Stimulated activated CD8-positive, alpha-beta memory T cell treated with anti-CD3 and anti-CD28 coated beads, Interleukin-12 subunit alpha, Interleukin-12 subunit beta, amount 100 ng/mL, for 4 hours (primary cell): ENCODE results near the gene MYO1C.

ENCODE experiments used
- DNase-seq: peaks from one replicate; pipeline ENCODE4 v3.0.0-alpha.2; 2020; ENCODE audit warnings: low read depth

MYO1C gene

DNA sequence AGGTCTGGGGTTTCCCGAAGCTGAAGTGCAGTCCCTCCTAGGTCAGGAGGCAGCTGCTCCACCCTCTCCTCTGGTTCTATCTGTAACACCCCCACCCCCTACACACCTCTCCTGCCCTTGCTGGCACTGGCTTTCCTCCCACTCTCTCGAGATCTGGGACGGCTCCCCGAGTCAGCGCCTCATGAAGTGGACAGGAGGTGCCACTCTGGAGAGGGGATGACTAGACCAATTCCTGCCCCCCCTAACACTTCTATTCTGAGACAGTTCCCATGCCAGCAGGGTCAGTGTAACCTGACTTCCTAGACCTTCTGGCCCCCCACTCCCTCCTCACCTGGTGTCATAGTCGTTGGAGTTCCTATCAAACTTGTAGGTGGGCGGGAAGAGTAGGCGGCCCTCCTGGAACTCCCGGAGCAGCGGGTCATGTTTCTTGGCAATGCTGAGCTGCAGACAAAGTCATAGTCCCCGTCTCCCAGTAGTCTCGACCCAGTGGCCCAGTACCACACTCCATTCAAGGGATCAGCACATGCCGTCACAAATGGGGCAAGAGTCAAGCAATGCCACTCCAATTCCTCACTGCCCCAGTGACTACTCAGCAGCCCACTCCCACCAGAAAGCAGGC is 14.3 kb upstream of the MYO1C start:
- DNase-seq = no peak

DNA sequence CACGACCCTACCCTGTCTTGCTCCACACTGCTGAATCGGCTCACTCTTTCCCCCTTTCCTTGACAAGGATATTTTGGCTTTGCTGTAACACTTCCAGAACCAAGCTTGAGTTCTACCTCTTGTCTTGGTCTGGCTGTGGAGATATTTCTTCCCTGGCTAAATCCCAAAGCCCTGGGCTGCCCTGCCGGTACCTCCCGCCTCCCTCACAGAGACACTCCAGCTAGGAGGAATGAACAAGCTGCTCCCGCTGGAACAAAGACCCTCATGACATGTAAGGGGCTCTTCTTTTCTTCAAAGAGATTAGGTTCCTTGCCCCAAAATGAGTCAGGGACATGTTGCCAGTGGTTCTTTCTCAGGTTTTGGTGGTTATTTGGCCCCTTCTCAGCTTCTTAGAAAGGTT is 13.1 kb upstream of the MYO1C start:
- DNase-seq = no peak

DNA sequence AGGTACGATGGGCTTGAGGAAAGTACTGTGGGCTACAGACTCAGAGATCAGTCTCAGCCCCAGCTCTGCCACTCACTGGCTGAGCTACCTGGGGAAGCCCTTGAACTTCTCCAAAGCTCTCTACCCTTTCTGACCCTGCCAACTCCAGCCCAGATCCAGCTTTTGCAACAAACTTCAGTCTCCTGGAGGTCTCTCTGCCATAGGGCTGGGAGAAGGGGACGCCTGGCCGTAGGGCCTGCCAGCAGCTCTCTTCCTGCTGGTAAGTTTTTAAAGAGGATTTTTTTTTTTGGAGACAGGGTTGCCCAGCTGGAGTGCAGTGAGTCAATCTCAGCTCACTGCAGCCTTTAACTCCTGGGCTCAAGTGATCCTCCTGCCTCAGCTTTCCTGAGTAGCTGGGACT is 12.4 kb upstream of the MYO1C start:
- DNase-seq = no peak

DNA sequence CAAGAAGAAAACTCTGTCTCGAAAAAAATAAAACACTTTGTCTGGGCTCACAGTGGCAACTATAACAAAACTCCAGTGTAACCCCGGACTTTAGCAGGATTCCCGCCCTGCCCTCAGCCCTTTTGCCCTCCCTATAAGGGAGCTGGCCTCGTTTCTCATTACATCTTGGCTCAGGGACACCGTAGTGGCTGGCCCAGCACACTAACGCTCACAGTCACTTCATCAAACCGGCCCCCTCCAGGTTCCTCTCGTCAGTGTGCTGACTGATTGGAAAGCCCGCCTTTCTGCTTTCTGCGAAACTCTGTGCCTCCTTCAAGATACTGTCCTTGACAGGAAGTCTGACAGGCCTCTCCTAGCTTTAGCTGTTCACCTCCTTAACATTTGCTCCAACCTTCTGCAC is 11.2 kb upstream of the MYO1C start:
- DNase-seq = no peak

DNA sequence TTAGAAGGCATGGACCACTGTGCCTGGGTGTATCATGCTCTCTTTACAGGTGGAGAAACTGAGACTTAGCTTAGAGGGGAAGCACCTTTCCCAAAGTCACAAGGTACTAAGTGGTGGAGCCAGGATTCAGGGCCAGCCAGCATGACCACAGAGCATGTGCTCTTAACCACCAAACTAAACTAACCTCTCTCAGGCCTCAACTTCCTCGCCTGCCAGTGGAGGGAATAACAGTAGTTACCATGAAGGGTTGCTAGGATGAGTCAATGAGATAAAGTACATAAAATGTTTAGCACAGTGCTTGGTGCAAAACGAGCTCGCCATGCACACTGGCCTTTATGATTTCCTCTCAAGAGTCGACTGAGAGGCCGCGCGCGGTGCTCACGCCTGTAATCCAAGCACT is 6.4 kb upstream of the MYO1C start:
- no peak for DNase-seq

DNA sequence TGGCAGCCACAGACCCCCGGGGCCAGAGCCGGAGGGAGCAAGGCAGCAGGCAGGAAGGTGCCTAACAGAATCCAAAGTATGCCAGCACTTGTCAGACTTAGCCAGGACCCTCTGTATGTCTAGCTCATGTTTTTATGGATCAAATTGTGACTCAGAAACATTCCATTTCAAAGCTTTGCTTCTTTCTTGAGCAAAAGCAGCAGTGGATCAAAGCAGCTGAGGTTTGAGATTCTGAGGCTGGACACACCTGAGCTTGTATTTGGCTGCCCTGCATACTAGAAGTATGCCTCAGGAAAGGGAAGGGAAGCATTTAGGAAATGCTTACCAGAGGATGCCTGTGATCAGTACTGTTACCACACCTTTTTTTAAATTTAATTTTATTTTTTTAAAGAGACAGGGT is 5.7 kb upstream of the MYO1C start:
- no peak for DNase-seq

DNA sequence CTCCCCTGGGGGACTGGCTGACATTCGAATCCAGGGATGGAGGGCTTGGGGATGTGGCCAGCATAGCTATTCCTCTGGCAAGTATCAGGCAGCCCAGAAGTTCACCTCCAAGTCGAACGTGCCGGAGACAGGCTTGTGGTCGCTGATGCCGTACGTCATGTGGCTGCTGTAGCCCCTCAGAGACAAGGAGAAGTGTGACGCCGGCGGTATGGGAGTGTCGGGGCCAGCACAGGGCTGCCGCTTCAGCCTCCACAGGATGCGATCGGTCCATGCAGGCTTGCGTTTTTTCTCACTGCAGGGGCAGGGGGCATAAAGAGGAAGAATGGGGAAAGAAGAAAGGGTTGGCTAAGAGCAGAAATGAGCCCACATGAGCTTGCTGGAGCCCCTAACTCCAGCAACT is 5.3 kb upstream of the MYO1C start:
- DNase-seq = no peak

DNA sequence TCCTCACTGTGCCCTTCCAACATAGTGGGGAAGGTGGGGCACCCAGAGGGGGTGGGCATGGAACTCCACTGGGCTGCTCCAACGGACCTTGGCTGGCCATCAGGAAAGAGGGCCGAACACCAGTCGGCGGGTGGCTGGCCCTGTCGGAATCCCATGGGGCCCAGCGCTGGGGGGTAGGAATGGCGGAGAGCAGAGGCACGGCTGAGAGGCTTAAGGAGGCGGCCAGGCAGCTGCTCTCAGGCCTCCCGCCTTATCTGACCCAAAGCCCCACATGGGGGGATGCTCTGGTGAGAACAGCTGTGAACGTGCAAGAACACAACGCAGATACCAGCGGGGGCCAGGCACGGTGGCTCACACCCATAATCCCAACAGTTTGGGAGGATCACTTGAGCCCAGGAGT is 4.4 kb upstream of the MYO1C start:
- DNase-seq = no peak

DNA sequence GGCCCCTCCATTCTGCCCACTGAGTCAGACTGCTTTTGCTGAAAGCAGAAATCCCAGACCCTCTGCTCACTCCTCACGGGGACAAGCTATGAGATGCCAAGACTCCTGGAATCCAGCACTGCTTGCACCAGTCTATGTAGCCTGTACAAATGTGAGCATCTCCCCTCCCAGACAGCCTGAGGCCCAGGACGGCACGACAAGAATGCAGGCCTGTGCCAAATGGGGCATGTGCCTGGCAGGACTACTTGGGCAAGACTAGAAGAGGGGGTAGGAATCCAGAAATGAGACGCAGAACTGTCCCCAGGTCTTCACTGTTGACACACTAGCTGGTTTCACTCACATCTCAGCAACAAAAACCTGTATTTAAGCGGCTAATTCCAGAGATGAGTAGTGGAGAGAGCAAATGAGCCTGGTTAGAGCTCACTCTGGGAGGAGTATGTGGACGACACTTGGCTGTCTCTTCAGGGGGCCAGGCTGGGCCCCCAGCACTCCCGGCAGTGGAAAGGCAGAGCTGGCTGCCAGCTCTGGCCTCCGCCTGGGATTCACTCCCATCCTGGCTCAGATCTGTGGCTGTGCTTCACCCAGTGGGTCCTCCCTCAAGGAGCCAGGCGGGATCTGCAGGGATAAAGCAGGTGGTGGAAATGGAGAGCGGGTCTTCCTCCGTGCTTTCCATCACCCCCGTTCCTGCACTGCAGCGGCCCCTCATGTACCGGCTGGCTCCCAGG is 2.9 kb upstream of the MYO1C start:
- DNase-seq = no peak

DNA sequence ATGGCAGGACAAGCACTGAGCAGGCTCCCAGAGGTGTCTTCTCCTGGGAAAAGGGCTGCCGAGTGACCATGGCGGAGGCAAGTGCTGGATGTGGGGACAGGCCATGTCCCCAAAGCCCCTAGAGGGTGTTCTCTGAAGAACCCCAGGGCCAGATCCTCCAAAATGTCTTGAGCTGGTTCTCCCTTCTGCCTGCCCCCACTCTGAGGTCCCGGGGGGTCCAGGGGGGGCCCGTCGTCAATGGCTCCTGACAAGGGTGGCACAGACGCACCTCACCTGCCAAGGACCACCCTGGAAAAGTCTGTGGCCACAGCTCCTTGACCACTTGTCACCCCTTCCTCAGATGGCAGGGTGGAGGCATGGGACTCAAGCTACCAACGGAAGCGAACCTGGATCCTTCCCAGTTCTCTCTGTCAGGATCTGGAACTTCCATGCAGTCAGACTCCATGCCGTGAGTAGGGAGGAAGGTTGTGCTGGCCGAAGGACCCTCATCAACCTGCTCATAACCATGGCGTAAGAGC is 2.3 kb upstream of the MYO1C start:
- DNase-seq = no peak

DNA sequence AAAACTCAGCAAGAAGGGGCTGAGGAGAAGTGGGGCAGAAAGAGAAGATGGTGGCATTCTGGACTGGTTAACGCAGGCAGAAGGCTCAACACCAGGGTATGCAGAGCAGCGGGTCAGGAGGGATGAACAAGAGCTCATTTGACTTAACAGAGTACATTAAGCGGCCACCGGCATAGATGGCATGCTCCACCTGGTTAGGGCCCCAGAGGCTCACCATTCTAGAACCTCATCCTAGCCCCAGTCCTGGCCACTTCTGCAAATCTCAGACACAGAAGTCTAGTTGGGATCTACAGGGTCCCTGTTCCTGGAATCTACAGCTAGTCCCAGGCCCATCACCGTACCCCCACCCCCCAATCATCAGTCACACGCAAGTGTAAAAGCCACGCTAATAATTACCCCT is 1.7 kb upstream of the MYO1C start:
- no peak for DNase-seq

DNA sequence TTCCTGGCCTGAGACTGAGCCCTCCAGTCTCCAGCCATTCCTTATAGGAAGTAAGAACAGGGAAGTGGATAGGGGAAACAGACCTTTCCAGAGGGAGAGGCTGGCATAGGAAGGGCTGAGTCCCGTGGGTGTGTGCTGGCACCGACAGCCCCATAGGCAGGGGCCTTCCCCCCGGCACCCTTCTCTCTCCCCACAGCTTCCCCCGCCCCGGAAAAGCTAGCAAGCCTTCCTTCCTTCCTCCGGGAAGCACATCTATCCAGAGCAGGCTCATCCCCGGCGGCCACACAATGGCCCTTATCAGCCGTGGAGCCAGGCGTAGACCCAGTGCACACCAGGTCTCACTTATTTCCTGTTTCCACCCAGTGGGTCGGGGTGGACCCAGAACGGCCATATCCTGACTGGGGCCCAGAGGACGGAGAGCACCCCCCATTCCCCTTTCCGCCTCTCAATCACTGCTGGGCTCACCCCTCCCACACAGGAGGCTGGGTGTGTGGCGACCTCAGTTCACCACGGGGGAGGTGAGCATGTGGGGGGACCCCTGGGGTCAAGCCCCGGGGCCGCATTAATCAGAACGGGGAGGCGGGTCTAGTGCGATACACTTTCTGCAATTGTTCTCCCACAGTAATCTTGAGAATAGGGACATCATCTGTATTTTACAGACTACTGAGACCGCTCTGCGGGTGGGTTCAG is 950 bp upstream of the MYO1C start:
- DNase-seq = no peak

DNA sequence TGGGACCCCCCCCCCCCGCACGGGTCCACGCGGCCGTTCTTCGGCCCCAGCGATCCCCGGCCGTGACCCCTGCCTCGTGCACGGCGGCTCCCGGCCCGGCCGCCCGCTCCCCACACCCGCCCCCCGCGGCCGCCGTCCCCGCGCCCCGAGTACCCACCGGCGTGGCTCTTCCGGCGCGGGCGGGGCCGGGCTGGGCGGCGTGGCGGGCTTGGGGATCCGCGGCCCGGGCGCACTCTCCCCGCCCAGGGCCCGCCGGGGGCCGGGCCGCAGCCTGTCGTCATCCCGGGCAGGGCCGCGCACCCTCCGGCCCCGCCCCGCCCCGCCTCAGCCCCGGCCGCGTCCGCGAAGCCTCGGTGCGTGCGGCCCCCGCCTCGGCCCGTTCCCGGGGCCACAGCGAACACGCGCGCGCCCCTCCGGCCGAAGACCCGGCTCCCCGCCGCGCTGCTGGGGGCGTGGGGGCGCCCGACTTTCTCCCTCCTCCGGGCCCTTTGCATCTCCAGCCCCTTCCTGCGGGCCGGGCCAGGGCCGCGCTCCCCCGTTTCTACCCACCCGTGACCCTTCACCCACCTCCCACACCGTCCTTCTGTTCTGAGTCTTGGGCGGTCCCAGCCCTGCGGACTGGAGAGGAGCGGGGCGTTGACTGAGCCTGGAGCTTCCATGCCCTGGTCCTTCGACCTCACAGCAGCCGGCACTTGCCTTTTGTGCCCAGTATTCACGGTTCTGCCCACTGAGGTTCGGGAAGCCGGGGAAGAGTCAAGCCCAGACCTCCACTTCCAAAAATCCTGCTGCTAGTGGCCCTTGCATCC is 840 bp downstream of the MYO1C start:
- no peak for DNase-seq

DNA sequence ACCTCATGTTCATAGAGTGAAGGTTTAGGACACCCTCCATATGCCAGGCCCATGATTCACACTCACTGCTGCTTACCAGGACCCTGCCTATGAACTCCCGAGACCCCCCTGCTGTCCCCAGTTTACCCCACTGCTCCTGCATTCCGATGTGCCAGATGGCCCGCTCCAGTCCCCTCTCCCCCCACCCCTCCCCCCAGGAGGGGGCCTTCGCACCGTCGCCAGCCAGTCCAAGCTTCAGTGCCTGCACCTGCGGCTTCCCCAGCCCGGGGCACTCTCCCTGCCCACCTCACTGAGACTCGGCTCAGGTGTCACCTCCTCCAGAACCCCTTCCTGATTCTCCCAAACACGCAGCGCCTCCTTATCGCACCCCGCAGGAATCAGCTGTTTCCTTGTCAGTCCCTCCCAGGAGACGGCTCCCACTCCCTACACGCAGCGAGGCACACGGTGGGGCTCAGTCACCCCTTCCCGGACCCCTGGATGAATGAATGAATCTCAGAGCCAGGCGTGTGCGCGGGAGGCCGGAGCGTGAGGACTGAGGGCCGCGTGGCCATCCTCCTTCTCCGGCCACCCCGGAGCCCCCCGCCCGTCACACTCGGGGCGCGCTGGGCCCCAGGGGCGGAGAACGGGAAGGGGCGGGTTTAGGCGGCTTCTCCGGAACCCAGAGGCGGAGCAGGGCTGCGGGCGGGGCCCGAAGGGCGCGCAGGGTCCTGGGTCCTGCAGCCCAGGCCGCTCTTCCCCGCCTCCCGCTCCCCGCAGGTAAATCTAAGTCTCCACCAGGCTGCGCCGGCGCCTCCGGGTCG is 1.6 kb downstream of the MYO1C start:
- DNase-seq = no peak

DNA sequence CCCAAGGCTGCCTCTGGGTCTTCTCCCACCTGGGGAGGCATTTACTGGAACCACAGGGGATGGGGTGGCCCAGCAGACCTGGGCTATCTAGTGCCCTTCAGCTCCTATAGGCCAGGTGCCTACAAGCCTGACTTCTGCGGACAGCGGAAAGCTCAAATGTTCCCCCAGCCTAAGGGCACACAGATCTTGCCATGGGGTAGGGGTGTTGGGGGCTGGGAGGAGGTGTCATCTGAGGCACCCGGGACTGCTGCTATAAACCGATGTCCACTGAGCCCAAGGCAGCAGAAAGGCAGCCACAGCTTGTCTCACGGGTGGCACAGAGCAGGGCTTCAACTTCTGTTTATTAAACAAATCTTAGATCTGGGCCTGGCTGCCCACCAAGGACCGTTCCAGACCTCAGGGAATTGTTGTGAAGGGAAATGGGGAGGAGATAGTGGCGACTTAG is 3.6 kb downstream of the MYO1C start:
- no peak for DNase-seq

DNA sequence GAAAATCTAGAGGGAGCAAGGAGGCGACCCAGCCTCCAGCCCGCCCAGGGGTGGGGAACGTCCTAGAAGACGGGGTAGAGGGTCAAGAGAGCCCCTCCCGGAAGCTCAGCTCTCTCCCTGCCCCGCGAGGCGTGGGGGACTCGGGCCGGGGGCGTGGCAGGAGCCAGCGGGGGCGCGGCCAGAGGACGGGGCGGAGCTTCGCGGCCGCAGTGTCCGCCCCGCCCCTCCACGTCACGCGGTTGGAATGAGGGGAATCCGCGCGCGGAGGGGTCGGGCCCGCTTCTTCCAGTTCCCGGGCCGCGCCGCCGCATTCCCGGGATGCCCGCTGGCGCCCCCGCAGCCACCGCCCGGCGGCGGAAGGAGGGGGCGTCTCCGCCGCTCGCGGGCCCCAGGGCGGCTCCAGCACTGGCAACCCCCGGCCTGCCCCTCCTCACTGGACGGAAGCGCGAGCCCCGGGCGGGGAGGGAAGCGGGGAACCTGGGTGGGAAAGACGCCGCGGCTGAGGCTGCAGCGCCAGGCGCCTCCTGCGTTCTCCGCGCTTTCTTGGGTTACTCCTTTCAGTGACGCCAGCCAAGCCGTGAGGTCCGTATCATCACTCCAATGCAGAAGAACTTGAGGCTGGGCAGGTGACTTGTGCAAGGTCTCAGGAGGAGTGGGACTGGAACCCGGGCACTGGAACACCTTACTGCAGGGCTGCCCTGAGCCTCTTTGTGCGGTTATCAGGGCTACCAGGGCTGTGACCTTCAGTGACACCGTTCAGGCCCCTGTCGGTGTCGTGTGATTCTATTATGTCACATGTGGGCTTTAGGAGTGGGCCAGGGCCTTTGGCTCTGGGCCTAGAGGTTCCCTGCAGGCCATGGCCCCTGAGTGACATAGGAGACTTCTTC is 4.3 kb downstream of the MYO1C start:
- DNase-seq = peak; percentile 59

DNA sequence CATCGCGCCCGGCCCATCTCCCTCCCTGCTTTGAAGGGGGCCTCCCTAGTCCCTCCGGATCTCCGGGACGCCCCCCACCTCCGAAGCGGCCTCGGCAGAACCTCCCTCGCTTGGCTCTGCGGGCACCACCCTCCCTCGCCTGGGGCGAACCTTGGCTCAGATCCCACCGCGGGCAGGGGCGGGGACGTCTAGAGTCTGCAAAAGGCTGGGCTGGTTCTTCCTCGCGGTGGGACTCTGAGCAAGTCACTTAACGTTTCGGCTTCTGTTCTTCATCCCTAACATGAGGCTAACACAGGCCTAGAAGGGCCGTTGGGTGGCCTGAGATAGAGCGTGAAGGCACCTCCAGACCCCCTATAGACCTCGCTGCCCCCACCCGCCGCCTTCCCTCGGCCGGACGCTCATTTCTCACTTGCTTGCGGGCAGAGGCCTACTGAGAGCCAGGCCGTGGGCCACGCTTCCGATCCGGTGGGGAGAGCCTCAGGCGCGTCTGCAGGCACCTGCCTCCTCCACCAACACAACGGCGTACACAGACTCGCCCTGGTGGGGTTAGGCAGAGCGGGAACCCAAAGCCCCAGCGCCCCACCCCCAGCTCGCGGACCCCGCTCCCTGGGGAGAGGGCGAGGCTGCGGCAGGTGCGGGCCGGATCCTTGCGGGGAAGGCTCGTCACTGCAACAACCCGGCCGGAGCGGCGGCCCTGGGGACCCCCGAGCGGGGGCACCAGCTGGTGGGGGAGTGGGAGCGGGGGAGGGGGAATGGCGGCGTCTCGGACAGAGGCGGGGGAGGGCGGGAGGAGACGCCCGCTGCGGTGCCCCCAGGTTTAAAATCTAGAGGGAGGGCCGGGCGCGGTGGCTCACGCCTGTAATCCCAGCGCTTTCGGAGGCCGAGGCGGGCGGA is 5.4 kb downstream of the MYO1C start:
- DNase-seq = peak; percentile 72

DNA sequence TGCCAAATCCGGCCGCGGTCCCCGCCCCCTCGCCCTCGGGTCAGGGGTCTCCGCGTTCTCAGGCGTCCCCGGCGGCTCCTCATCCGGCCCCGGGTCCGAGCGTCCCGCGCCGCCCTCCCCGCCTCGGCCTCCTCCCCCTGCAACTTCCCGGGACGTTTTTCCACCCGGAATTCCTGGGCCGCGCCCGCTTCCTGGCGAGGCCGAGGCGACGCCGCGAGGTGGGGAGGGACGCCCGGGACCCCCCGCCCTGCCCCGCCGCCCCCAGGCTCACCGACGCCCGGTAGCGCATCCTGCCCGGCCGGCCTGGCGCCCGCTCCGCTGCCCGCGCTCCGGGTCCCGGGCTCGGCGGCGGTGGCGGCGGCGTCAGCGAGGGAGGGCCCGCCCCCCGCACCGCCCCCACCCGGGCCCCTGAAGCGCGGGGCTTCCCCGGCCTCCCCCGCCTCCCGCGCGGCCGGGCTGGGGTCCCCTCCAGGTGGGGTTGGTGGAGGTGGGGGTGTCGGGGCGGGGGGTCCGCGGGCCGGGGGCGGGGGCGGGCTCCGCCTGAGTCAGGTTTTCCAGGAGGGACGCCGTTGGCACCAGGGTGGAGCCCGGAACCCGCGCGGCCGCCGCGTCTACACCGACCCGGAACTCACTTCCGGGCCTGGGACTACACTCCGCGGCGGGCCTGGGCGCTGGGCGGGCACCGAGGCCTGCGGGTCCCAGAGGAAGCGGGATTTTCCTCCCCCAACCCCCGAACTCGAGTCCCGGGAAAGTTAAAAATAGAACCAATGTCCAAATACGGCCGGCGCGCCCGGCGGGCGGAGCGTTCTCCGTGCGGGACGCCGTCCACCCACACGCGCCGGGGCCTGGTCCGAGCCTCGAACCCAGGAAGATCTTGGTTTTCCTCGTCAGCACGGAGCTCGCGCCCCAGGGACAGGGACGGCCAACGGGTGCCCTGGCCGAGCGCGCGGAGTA is 6.8 kb downstream of the MYO1C start:
- peak; percentile 59 for DNase-seq
